Right lobe of liver (tissue), 6 donors: ENCODE measurements around the gene NOL4L. TPM values are rescaled to one million over a fixed set of nuclear protein-coding genes. Genes with fewer than 3 reads are reported as not detected.
A peak's percentile ranks its signal among the peaks of the same experiment; 100 is the strongest.

Source experiments
- ATAC-seq, 4 donors: fragments of 200-7000 bp; cut with Tn5 transposase; one replicate each; pipeline ENCODE4 v1.9.1; 2020; ENCODE audit warnings: mild to moderate bottlenecking in 4 of 4, moderate library complexity in 4 of 4
- DNase-seq, 3 donors: peaks; one replicate each; pipeline ENCODE4 v3.0.0-alpha.2; 2020
- H3K27ac ChIP-seq, 3 donors: fragments of 200-600 bp; one replicate each; pipeline ENCODE4 v1.8.0; 2022
- H3K27me3 ChIP-seq, 2 donors: fragments of 200-600 bp; one replicate each; pipeline ENCODE4 v1.8.0; 2022
- H3K36me3 ChIP-seq, 4 donors: fragments of 200-600 bp; sonication (generic) in 1 of 4; one replicate each; pipeline versions ENCODE4 v1.5.1 to v1.8.0; 2017 to 2022; ENCODE audit warnings: control low read depth in 1 of 4
- H3K4me1 ChIP-seq, 4 donors: fragments of 200-600 bp; sonication (generic) in 1 of 4; one replicate each; pipeline versions ENCODE4 v1.5.1 to v1.8.0; 2017 to 2022; ENCODE audit warnings: control low read depth in 1 of 4
- H3K4me3 ChIP-seq, 3 donors: fragments of 200-600 bp; one replicate each; pipeline ENCODE4 v1.8.0; 2022
- H3K9me3 ChIP-seq, 4 donors: fragments of 200-600 bp; sonication (generic) in 1 of 4; one replicate each; pipeline versions ENCODE4 v1.5.1 to v1.8.0; 2017 to 2022; ENCODE audit warnings: control low read depth in 1 of 4
- CTCF ChIP-seq, 4 donors: fragments of 200-600 bp in 3 of 4; fragments of 450-650 bp in 1 of 4; IDR thresholded peaks; one replicate each; pipeline versions ENCODE4 v1.5.1 to v1.8.0; 2016 to 2022; ENCODE audit warnings: antibody characterized with exemption in 4 of 4, mild to moderate bottlenecking in 2 of 4
- POLR2A ChIP-seq: fragments of 450-650 bp; IDR thresholded peaks from one replicate; pipeline ENCODE4 v1.6.1; 2017; ENCODE audit warnings: antibody characterized with exemption, mild to moderate bottlenecking
- WGBS: methylation state at CpG from one replicate; pipeline ENCODE4 v1.1.6; 2018; ENCODE audit warnings: low coverage, low lambda C conversion rate; ENCODE audit not compliant: insufficient coverage; ENCODE audit errors: missing lambda C conversion rate; 5-methylcytosine and 5-hydroxymethylcytosine counted together
- intact Hi-C, 2 donors: fragments of 100-400 bp; cut with DNase I; formaldehyde crosslinking; loops; one replicate each; pipeline versions ENCODE4 v1.11.2 to v1.14.1; 2022
- total RNA-seq, 6 experiments: library from RNA; depleted of rRNA in 2 of 6; stranded (reverse); fragments of >200 nt in 2 of 6; fragmentation: NEBNext Ultra II Directional in 3 of 6; extraction: Animal tissue kit (Norgen Biotek cat#: 25700) in 3 of 6; gene quantifications; one replicate each; pipeline versions ENCODE4 v1.1.0 to v1.2.4, GENCODE V29; 2016 to 2023
- donor health status: DM: no; HTN: yes; CAD: no.
- donor health status: DM: no; HTN: no; CAD: no.
- donor health status: DM: no; HTN: no; CAD: no.
- donor health status: DM: no; HTN: yes; CAD: no.
- donor health status: DM: no; HTN: yes; CAD: no.

Gene NOL4L
- total RNA-seq, 6 experiments from 2014 or later: 4.3 to 6.5 (median 5.7) TPM

DNA sequence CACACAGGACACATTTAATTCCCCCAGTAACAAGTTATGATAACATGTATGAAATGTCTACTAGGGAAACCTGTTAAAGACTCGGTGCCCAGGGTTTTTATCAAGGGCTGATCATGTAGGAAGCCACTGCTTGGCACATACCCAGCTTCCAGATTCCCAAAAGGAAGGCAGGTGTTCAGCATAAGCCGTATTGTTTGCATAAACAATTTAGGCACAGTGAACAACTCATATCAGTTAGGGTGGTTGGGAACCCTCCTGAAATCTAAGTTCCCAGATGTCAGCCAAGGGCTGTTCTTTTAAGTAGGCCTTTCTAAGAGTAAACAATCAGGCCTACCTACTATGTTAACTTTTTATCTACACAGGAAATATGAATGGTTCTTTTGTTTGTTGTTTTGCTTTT is 152.9 kb downstream of the NOL4L start:
- Histone ChIP-seq H3K4me1 (peaks cover 0 to 5% (median 0%) of the 10 kb centered on the region in 4 donors), H3K36me3 (peaks cover 24 to 98% (median 55%) of the 10 kb centered on the region in 4 donors), H3K27me3 (no peaks in the 10 kb centered on the region), H3K27ac (no peak overlapping the region), H3K9me3 (no peaks in the 10 kb centered on the region), H3K4me3 (no peak overlapping the region)
- DNase-seq: no peak
- intact Hi-C loops: no loop called here
- TF ChIP-seq POLR2A (no peak), CTCF (IDR thresholded peaks at IDR 0.05) (no peak)
- peak in 1 of 4 donors; percentile 6 for ATAC-seq
- WGBS: 58% methylated on average over 2 of the region's 2 CpGs

DNA sequence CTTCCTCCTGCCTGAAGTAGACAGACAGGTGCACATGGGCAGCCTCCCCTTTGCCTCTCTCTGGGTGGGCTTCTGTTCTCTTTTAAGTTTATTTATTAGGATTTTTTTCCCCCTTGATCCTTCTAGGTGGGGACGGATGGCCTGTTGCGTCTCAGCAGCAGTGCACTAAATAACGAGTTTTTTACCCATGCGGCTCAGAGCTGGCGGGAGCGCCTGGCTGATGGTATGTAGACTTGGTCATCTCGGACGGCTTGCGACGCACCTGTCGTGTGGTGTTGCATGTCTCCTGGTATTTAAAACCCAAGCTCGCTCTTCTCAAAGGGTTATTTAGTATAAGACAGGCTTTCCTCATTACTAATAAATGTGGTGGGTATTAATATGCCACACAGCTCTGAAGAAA is 153.7 kb downstream of the NOL4L start:
- ATAC-seq (no peak), DNase-seq (no peak)
- intact Hi-C loops: no loop called here
- Histone ChIP-seq H3K36me3 (peaks cover 24 to 95% (median 55%) of the 10 kb centered on the region in 4 donors), H3K27ac (no peak overlapping the region), H3K9me3 (no peaks in the 10 kb centered on the region), H3K27me3 (no peaks in the 10 kb centered on the region), H3K4me1 (no peaks in the 10 kb centered on the region), H3K4me3 (no peak overlapping the region)
- TF ChIP-seq POLR2A: no peak
- no peak for TF ChIP-seq CTCF (IDR thresholded peaks at IDR 0.05)
- whole genome bisulfite sequencing: 96% methylated on average over 12 of the region's 12 CpGs

- WGBS: 77% methylated on average over 1 of the region's 16 CpGs
- intact Hi-C loops: no loop called here
- H3K9me3 ChIP-seq: no peaks in the 10 kb centered on the region
Measured at GRCh38 chr20:32429745-32430360, 155.3 kb downstream of the NOL4L start.

GRCh38 chr20:32429343-32429742 is 155.8 kb downstream of the NOL4L start:
- TF ChIP-seq POLR2A: no peak
- TF ChIP-seq CTCF (IDR thresholded peaks at IDR 0.05): no peak
- H3K4me1 ChIP-seq: no peaks in the 10 kb centered on the region
- intact Hi-C loops: no loop called here
- H3K4me3 ChIP-seq: no peak overlapping the region
- H3K9me3 ChIP-seq: no peaks in the 10 kb centered on the region
- H3K27ac ChIP-seq: no peak overlapping the region
- no peaks in the 10 kb centered on the region for H3K27me3 ChIP-seq
- ATAC-seq (no peak), DNase-seq (no peak)
- H3K36me3 ChIP-seq: peaks cover 9 to 74% (median 39%) of the 10 kb centered on the region in 4 donors
- WGBS: 59% methylated on average over 2 of the region's 7 CpGs

More at GRCh38 chr20:32429745-32430360, 155.3 kb downstream of the NOL4L start:
- Histone ChIP-seq H3K27ac (no peak overlapping the region), H3K36me3 (peaks cover 13 to 79% (median 44%) of the 10 kb centered on the region in 4 donors), H3K4me3 (no peak overlapping the region), H3K27me3 (no peaks in the 10 kb centered on the region), H3K4me1 (no peaks in the 10 kb centered on the region)
- no peak for ATAC-seq
- DNase-seq: no peak
- no peak for TF ChIP-seq CTCF (IDR thresholded peaks at IDR 0.05)
